GM12875 (cell line): ENCODE data around the gene BMERB1.

Experiments used
- H3K4me3 ChIP-seq: one replicate; pipeline ENCODE4 v1.5.1; 2011; ENCODE audit warnings: low read depth, low read length, control low read depth
- TF ChIP-seq, protein P1 (sequence below): IDR thresholded peaks from 2 replicates; pipeline ENCODE4 v1.5.1; 2011; ENCODE audit warnings: low read depth, mild to moderate bottlenecking, control low read depth, inconsistent platforms, low read length, moderate library complexity, borderline replicate concordance; ENCODE audit not compliant: insufficient read depth

Gene BMERB1

DNA sequence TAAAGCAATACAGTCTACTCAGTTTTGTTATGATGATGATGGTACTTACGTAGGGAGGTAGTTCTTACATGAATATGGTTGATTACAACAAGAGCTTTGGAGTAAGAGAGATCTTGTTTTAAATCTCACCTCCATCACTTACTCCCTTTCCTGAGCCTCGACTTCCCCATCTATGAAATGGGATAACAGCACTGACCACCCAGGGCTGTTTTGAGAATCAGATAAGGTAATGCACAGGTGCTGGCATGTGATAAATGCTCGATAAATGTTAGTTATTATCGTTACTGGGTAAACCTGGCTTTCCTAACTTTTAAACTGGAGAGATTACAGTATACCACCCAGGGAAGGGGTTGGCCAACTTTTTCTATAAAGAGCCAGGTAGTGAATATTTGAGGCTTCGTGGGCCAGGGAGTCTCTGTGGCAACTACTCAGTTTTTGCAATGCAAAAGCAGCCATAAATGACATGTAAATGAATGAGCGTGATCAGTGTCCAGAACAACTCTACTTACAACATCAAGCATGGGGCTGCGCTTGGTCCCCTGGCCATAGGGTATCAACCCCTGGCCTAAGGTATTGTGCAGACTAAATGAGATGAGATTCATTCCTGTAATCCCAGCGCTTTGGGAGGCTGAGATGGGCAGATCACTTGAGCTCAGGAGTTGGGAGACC lies 73.7 kb downstream of the BMERB1 start:
- no peak overlapping the region for H3K4me3 ChIP-seq
- TF ChIP-seq, protein P1, sequence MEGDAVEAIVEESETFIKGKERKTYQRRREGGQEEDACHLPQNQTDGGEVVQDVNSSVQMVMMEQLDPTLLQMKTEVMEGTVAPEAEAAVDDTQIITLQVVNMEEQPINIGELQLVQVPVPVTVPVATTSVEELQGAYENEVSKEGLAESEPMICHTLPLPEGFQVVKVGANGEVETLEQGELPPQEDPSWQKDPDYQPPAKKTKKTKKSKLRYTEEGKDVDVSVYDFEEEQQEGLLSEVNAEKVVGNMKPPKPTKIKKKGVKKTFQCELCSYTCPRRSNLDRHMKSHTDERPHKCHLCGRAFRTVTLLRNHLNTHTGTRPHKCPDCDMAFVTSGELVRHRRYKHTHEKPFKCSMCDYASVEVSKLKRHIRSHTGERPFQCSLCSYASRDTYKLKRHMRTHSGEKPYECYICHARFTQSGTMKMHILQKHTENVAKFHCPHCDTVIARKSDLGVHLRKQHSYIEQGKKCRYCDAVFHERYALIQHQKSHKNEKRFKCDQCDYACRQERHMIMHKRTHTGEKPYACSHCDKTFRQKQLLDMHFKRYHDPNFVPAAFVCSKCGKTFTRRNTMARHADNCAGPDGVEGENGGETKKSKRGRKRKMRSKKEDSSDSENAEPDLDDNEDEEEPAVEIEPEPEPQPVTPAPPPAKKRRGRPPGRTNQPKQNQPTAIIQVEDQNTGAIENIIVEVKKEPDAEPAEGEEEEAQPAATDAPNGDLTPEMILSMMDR, result no peak

DNA sequence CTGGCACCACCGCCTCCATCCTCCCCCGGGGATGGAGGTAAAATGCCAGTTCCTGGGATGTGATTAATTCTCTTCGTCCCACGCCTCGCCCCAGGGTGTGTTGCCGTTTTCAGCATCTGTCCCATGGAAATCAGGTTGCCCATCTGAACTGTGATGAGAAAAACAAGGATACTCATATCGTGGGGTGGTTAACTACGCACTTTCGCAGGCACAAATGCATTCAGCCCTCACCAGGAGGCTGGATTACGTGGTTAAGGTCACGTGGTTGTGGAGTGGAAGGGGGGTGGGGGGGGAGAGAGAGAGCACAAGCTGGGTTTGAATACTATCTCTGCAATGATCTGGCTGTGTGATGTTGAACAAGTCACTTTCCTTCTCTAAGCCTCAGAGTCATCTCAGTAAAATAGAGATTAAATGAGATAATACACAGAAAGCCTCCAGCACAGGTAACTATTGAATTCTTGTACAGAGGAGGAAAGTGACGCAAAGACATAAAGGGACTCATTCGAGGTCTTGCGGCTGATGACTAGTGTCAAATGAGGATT lies 74.7 kb downstream of the BMERB1 start:
- TF ChIP-seq, protein P1, result no peak
- no peak overlapping the region for H3K4me3 ChIP-seq

DNA sequence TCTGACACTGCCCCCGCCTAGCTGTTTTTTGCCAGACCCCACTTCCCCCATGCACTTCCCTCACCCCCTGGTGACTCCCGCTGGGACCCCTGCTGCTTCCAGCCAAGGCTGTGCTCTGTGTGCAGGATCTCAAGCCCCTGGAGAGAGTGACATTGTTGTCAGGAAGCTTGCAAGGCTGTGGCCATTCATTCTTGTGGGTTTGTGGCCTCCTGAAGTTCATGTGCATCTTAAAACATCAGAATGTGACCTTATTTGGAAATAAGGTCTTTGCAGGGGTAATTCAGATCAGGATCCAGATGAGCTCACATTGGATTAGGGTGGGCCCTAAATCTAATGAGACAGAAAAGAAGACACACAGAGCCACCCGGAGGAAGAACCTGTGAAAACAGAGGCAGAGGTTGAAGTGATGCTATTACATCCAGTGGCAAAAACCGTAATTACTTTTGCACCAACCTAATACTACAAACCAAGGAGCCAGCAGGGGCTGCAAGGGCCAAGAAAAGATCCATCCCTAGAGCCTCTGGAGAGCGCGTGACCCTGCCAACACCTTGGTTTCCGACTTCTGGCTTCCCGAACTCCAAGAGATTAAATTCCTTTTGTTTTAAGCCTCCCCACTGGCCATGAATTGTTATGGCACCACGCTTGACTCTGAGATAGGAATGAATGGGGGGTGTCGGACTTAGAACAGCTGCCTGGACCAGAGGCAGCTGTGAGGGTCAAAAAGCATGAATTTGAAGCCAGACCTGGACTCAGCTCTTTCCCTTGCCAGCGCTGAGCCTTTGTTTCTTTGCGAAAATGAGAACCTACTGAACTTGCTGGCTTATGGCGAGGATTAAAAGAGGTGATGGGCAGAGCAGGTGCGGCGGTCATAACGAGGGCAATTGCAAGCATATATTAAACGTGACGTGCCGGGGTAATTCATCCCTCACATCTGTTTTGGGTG lies 75.5 kb downstream of the BMERB1 start:
- TF ChIP-seq, protein P1, result no peak
- H3K4me3 ChIP-seq, result no peak overlapping the region

DNA sequence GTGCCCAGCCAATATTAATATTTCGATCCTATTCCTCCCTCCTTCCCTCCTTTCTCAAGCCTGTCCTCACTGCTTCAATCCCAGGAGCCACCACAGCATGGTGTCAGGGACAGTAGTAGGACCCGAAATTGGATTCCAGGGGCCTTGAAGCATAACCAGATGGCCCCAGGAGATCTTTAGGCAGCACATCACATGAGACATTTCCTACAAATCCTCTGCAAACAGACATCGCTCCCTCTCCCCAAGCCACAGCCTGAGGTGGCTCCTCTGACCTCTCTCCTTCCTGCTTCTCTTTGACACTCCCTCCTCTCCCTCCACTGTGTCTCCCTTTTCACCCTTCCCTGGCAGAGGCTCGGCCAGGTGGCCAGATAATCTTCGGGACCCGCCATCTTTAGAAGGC lies 76.6 kb downstream of the BMERB1 start:
- no peak overlapping the region for H3K4me3 ChIP-seq
- TF ChIP-seq, protein P1, result no peak

DNA sequence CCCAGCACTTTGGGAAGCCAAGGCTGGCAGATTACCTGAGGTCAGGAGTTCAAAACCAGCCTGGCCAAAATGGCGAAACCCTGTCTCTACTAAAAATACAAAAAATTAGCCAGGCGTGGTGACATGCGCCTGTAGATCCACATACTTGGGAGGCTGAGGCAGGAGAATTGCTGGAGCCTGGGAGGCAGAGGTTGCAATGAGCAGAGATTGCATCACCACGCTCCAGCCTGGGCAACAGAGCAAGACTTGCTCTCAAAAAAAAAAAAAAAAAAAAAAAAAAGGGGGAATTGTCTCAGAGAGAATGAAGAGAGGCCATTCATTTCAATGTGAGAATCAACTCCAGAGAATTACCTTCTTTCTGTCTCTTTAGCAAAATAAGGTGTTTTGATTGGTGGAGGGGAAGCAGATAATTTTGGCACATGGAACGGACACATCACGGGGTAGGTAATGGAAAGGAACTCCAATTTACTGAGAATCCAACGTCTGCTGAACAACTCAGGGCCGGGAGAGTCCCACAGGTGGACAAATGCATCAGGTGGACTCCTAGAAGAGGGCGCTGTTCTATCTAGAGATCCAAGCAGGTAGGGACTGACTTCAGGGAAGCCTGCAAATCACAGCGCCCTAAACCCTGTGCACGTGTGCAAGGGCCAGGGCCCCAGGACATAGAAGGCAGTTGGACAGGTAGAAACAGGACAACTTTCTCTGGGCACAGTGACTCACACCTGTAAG lies 77.5 kb downstream of the BMERB1 start:
- no peak overlapping the region for H3K4me3 ChIP-seq
- TF ChIP-seq, protein P1, result no peak

DNA sequence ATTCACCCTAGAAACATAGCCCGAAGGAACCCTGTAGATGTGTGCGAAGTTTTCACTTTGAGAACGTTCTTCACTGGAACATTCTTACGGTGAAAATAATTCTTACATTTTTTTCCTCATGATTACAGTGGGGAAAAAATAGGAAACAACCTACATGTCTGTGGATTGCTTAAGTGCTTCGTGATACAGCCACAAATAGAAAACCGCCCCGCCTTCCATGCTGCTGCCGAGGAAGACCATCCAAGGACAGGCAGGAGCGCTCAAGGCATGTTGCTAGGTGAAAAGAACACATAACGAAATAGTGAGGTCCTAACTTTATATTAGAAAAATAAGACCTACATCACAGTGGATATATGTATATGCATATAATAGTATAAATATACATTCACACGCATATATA lies 78.8 kb downstream of the BMERB1 start:
- no peak overlapping the region for H3K4me3 ChIP-seq
- TF ChIP-seq, protein P1, result no peak
